ENCODE data around the gene DSP.

GRCh38 chr6:7561153-7561964 is 19.9 kb downstream of the DSP start:
- TF ChIP-seq EZH2 (IDR thresholded peaks at IDR 0.05): no peak
- TF ChIP-seq CTCF (IDR thresholded peaks at IDR 0.05 in 2 of 3, conservative IDR thresholded peaks at IDR 0.05 in 1 of 3; ENCODE audit: borderline replicate concordance in 1 of 3, insufficient read depth in 1 of 3, low read depth in 2 of 3, low read length in 2 of 3): no peak
- no peak for TF ChIP-seq POLR2A (IDR thresholded peaks at IDR 0.05; ENCODE audit: borderline replicate concordance, extremely low read depth, insufficient read depth, insufficient read length)
- no peak for TF ChIP-seq POLR2AphosphoS5 (IDR thresholded peaks at IDR 0.05; ENCODE audit: low read depth, low read length)
- TF ChIP-seq MAX (IDR thresholded peaks at IDR 0.05): no peak
- no peak for TF ChIP-seq JUND (IDR thresholded peaks at IDR 0.05)
- TF ChIP-seq EGR1 (IDR thresholded peaks at IDR 0.05; ENCODE audit: low read depth): no peak
- TF ChIP-seq RAD21 (IDR thresholded peaks at IDR 0.05; ENCODE audit: low read depth): no peak
- no peak for TF ChIP-seq EZH2phosphoT487 (IDR thresholded peaks at IDR 0.05; ENCODE audit: borderline replicate concordance)
- no peak for TF ChIP-seq ATF3 (IDR thresholded peaks at IDR 0.05)
- TF ChIP-seq CEBPB (IDR thresholded peaks at IDR 0.05; ENCODE audit: low read depth): no peak
- no peak for TF ChIP-seq ZFX (IDR thresholded peaks at IDR 0.05)
- TF ChIP-seq ZNF274 (IDR thresholded peaks at IDR 0.05; ENCODE audit: low read depth, low read length): no peak
- TF ChIP-seq SIN3A (IDR thresholded peaks at IDR 0.05; ENCODE audit: low read depth): no peak

Data from HCT116 (cell line).